ENCODE measurements around the gene CCNQ. TPM values are rescaled to one million over a fixed set of nuclear protein-coding genes. Genes with fewer than 3 reads are reported as not detected.

Gene CCNQ
- total RNA-seq: 52.7 TPM

- Histone ChIP-seq H3K27me3 (no peaks in the 10 kb centered on the region), H3K9me3 (no peaks in the 10 kb centered on the region), H3K4me3 (peak within 1 kb of the TSS; percentile 72 to 86), H3K27ac (peak within 1 kb of the TSS; percentile 41 to 47), H3K4me1 (no peaks in the 10 kb centered on the region), H3K36me3 (peaks cover 3 to 12% of the 10 kb centered on the region in 2 donors)
- TF ChIP-seq CTCF (IDR thresholded peaks at IDR 0.05): no peak
- intact Hi-C loops (cut with DNase I): loop anchor here (5.0 kb wide), 2 partner anchors 89 to 126 kb away; partner anchors contain the start of genes HAUS7 and SLC6A8
- DNase-seq (ENCODE audit: low spot score in 2 of 2): no peak
These were observed at the start of gene CCNQ for GRCh38 chrX:153598541-153599191. Gene CCNQ (minus strand): TSS chrX:153599139. CDS start chrX:153599073, 66 bp downstream.

- peak overlapping the region; percentile 33 to 45 for H3K4me3 ChIP-seq
- H3K36me3 ChIP-seq: no peaks in the 10 kb centered on the region
- peak in 1 of 2 donors; percentile 58 for DNase-seq (ENCODE audit: low spot score in 2 of 2)
- no peaks in the 10 kb centered on the region for H3K9me3 ChIP-seq
- H3K27ac ChIP-seq: no peak overlapping the region
- H3K27me3 ChIP-seq: peaks cover 14% of the 10 kb centered on the region
- intact Hi-C loops (cut with DNase I): no loop called here
- H3K4me1 ChIP-seq: peaks cover 0 to 4% of the 10 kb centered on the region in 2 donors
- no peak for TF ChIP-seq CTCF (IDR thresholded peaks at IDR 0.05)
These were observed 48.8 kb upstream of the CCNQ start for GRCh38 chrX:153647461-153648357.

- intact Hi-C loops (cut with DNase I): no loop called here
- Histone ChIP-seq H3K27ac (no peak within 1 kb of the TSS), H3K4me3 (peak within 1 kb of the TSS; percentile 33 to 45), H3K36me3 (no peaks in the 10 kb centered on the region), H3K27me3 (peaks cover 14% of the 10 kb centered on the region), H3K9me3 (no peaks in the 10 kb centered on the region), H3K4me1 (peaks cover 0 to 4% of the 10 kb centered on the region in 2 donors)
- peak in 1 of 2 donors; percentile 59 for DNase-seq (ENCODE audit: low spot score in 2 of 2)
- TF ChIP-seq CTCF (IDR thresholded peaks at IDR 0.05): no peak
These were observed 47.9 kb upstream of the CCNQ start, which contains the start of gene DUSP9 for GRCh38 chrX:153646620-153647373. Gene DUSP9 (plus strand): TSS chrX:153647203. CDS start chrX:153647954, 751 bp downstream.

GRCh38 chrX:153645921-153646488 lies 47.1 kb upstream of the CCNQ start:
- Histone ChIP-seq H3K36me3 (no peaks in the 10 kb centered on the region), H3K4me3 (no peak overlapping the region), H3K27me3 (peaks cover 14% of the 10 kb centered on the region), H3K27ac (no peak overlapping the region), H3K4me1 (peaks cover 0 to 4% of the 10 kb centered on the region in 2 donors), H3K9me3 (no peaks in the 10 kb centered on the region)
- no peak for TF ChIP-seq CTCF (IDR thresholded peaks at IDR 0.05)
- DNase-seq (ENCODE audit: low spot score in 2 of 2): peak in 1 of 2 donors; percentile 43
- intact Hi-C loops (cut with DNase I): no loop called here

GRCh38 chrX:153645151-153645550 lies 46.2 kb upstream of the CCNQ start:
- Histone ChIP-seq H3K27me3 (peaks cover 14% of the 10 kb centered on the region), H3K36me3 (no peaks in the 10 kb centered on the region), H3K4me3 (no peak overlapping the region), H3K27ac (no peak overlapping the region), H3K9me3 (no peaks in the 10 kb centered on the region), H3K4me1 (peaks cover 0 to 4% of the 10 kb centered on the region in 2 donors)
- no peak for TF ChIP-seq CTCF (IDR thresholded peaks at IDR 0.05)
- intact Hi-C loops (cut with DNase I): no loop called here
- peak in 1 of 2 donors; percentile 41 for DNase-seq (ENCODE audit: low spot score in 2 of 2)
